GM19467 (cell line): ENCODE data around the gene TRIM22.
A peak's percentile ranks its signal among the peaks of the same experiment; 100 is the strongest.
"Not testable (repeated sequence)": the region's sequence is repeated elsewhere in the genome, so short reads cannot be mapped to it uniquely, and the experiment has no call there.

Source experiments
- ATAC-seq: cut with Tn5 transposase; IDR thresholded peaks from one replicate; pipeline ENCODE4 v1.9.1; 2021; ENCODE audit warnings: mild to moderate bottlenecking, moderate library complexity; ENCODE audit not compliant: unreplicated experiment

Gene TRIM22

GRCh38 chr11:5689551-5689983 lies at the start of gene TRIM22:
TRIM22 (plus strand) TSS chr11:5689790; CDS start chr11:5696233, 6,443 bp downstream.
- peak; percentile 68 for ATAC-seq

- no peak for ATAC-seq
Observed at GRCh38 chr11:5639953-5640352, 49.6 kb upstream of the TRIM22 start.

DNA sequence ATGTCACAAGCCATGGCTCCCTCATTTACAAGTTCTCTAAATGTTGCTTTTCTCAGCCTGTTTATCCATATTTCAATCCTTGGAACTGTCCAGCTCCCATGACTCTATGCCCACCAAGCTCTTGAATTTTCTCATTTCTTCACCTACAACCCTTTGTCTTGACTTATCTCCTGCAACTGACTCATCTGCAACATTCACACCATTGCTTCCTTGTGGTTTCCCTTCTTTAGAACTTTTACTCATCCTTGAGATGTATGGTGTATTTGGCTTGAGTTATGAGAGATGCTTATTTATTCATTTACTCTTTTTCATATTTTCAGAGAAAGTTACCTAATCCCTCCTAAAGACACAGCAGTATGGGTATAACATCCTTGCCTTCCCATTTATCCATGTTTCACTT lies 46.0 kb upstream of the TRIM22 start:
- no peak for ATAC-seq

GRCh38 chr11:5646139-5646538 lies 43.5 kb upstream of the TRIM22 start:
- ATAC-seq, result no peak

- no peak for ATAC-seq
Observed at GRCh38 chr11:5655474-5655873, 34.1 kb upstream of the TRIM22 start.

DNA sequence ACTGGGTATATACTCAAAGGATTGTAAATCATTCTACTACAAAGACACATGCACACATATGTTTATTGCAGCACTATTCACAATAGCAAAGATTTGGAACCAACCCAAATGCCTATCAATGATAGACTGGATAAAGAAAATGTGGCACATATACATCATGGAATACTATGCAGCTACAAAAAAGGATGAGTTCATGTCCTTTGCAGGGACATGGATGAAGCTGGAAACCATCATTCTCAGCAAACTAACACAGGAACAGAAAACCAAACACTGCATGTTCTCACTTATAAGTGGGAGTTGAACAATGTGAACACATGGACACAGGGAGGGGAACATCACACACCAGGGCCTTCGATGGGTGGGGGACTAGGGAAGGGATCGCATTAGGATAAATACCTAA lies 32.6 kb upstream of the TRIM22 start:
- not testable (repeated sequence) for ATAC-seq

DNA sequence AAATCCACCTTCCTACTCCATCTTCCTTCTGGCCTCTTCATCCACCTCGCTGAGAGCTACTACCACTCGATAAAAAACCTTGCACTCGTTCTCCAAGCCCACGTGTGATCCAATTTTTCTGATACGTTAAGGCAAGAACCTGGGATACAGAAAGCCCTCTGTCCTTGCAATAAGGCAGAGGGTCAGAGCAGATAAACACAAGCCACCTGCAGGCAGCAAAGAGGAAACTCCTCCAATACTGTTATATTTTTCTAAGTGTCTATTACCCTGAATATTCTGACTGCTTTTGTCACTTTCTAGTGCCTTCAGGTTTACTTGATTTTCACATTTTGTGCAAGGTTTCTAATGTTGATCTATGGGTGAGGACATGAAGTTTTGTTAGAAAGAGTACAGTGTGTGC lies 31.3 kb upstream of the TRIM22 start:
- ATAC-seq, result no peak

DNA sequence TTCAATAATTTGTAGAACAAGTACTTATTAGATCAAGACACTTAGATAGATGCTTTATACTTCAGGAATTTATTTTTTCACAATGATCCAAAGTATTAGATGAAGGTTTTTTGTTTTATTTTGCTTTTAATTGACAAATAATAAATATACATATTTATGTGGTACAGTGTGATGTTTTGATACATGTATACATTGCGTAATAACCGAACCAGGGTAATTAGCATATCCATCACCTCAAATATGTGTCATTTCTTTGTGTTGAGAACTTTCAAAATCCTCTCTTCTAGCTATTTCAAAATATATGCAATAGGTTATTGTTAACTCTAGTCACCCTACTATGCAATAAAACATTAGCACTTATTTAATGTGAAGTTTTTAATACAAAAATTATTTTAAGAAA lies 26.1 kb upstream of the TRIM22 start:
- no peak for ATAC-seq

- ATAC-seq, result no peak
Observed at GRCh38 chr11:5665051-5665570, 24.5 kb upstream of the TRIM22 start.

GRCh38 chr11:5665746-5666401 lies 23.7 kb upstream of the TRIM22 start:
- no peak for ATAC-seq

DNA sequence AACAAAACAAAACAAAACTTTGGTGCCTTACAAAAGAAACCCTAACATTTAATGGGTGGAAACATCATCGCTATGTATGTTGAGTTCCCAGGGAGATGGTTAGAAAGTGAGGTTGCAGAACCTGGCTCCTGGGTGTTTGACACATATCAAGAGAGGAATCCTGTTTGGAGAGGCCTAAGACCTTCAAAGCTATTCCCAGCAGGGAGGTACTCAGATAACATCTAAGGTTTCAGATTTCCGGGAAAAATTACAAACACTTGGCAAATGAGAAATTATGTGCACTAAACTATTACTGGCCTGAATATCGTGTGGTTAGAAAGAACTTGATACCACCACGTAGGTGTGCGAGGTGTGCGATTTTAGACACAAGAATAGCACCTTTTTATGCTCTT lies 23.2 kb upstream of the TRIM22 start:
- ATAC-seq, result no peak

GRCh38 chr11:5671831-5672230 lies 17.8 kb upstream of the TRIM22 start:
- no peak for ATAC-seq

DNA sequence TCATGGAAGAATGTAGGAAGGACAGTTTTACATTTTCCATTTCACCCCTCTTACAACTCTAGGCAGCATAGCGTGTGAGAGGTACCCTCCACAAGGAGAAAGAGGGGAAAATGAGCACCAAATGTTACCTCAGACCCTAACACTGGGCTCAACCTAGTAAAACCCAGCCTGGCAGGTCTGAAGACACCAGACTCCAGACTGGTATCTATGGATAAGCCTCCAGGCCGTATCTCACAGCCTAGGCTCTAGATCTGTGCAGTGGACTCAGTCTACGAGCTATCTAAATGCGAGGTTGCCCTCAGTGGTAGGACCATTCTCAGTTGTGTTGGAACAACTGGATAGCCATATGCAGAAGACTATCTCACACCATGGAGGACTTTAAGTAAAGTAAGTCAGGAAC lies 15.2 kb upstream of the TRIM22 start:
- no peak for ATAC-seq

- no peak for ATAC-seq
Observed at GRCh38 chr11:5679811-5680210, 9.8 kb upstream of the TRIM22 start.

GRCh38 chr11:5682890-5683441 lies 6.6 kb upstream of the TRIM22 start:
- not testable (repeated sequence) for ATAC-seq

DNA sequence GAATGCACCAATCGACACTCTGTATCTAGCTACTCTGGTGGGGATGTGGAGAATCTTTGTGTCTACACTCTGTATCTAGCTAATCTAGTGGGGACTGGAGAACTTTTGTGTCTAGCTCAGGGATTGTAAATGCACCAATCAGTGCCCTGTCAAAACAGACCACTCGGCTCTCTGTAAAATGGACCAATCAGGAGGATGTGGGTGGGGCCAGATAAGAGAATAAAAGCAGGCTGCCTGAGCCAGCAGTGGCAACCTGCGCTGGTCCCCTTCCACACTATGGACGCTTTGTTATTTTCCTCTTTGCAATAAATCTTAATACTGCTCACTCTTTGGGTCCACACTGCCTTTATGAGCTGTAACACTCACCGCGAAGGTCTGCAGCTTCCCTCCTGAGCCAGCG lies 6.0 kb upstream of the TRIM22 start:
- ATAC-seq, result not testable (repeated sequence)

- ATAC-seq, result peak; percentile 4
Observed at GRCh38 chr11:5684036-5684645, 5.4 kb upstream of the TRIM22 start.

- peak; percentile 67 for ATAC-seq
Observed at GRCh38 chr11:5684646-5685362, 4.8 kb upstream of the TRIM22 start, which contains the start of gene TRIM5. TRIM5 (minus strand) TSS chr11:5685074; CDS start chr11:5680177, 4,897 bp downstream.

GRCh38 chr11:5686426-5686825 lies 3.2 kb upstream of the TRIM22 start:
- ATAC-seq, result no peak

- no peak for ATAC-seq
Observed at GRCh38 chr11:5688482-5688881, 1.1 kb upstream of the TRIM22 start.

GRCh38 chr11:5690216-5690615 lies 626 bp downstream of the TRIM22 start:
- ATAC-seq, result no peak
